GM18499 (cell line): ENCODE results near the gene SDCBP2.

ENCODE experiments used
- ATAC-seq: cut with Tn5 transposase; IDR thresholded peaks from one replicate; pipeline ENCODE4 v1.9.1; 2021; ENCODE audit warnings: moderate number of reproducible peaks; ENCODE audit not compliant: insufficient read depth, unreplicated experiment

SDCBP2 gene

GRCh38 chr20:1317545-1318255, 11.2 kb downstream of the SDCBP2 start:
- ATAC-seq: no peak

DNA sequence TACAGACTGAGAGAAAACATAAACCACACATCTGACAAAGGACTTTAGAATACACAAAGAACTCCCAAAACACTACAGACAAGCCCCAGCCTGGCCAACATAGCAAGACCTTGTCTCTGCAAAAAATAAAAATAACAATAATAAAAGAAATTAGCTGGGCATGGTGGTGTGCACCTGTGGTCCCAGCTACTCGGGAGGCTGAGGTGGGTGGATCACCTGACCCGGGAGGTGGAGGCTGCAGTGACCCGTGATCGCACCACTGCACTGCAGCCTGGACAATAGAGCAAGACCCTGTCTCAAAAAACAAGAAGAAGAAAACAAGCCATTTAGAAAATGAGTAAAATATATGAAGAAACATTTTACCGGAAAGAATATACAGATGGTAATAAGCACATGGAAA, 13.1 kb downstream of the SDCBP2 start:
- ATAC-seq: no peak

DNA sequence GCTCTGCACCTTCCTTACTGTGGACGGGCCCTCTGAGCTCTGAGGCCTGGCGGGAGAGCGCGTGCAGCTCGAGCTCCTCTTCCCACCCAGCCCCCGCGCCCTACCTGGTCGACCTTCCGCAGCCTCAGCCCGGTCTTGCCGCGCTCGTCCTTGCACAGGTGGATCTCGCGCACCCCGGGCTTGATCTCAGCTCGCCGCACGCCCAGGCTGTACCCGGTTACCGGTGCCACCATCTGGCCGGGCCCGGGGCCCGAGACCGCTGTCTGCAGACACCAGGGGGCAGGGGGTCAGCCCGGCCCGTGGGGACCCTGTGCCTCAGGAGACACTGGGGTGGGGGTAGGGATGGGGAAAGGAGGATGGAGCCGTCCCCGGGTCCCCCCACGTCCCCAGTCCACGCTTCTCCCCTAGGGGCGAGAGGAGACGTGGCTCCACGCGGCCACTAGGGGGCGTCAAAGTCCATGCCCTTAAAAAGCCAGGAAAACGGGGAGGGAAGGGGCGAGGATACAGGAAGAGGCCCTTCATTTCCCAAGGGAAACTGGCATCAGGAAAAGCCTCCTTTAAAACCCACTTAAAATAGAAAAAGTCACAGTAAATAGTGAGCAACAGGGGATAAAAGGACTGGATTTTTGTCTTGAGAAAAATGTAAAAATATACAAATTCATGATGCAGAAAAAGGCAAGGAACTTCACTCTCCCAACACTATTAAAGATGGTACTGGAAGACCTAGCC, 15.5 kb downstream of the SDCBP2 start:
- ATAC-seq: no peak

DNA sequence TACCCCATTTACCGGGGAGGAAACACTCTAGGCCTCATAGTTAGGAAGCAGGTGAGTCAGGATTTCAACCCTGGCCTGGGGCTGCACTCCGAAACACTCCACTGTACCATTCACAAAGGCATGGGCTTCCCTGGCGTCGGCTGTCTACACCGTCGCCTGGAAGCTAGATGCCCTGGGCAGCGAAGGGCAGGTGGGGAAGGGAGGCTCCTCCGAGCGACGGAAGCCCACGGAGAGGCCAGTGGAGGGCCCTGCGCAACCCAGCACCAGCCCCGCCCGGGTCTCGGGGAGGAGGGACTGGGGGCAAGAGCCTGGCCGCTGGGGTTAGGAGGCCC, 16.1 kb downstream of the SDCBP2 start:
- no peak for ATAC-seq

DNA sequence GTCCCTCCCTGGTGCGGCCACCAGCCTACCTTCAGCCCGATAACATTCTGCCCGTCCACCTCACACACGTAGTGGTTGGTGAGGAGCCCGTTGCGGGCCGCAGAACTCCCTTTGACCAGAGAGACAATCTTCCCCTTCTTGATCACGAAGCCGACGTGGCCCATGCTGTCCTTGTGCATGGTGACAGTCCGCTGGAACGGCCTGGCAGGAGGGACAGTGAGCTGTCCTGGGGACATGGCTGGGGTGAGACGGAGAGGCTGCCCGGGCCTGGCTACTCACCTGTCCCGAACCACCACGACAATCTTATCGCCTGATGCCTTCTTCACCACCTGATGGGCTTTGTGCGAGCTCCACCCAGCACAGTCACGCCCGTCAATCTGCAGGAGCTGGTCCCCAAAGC, 16.6 kb downstream of the SDCBP2 start:
- no peak for ATAC-seq

GRCh38 chr20:1310506-1311190, 18.3 kb downstream of the SDCBP2 start:
- ATAC-seq: no peak

GRCh38 chr20:1310071-1310470, 18.9 kb downstream of the SDCBP2 start:
- ATAC-seq: no peak

DNA sequence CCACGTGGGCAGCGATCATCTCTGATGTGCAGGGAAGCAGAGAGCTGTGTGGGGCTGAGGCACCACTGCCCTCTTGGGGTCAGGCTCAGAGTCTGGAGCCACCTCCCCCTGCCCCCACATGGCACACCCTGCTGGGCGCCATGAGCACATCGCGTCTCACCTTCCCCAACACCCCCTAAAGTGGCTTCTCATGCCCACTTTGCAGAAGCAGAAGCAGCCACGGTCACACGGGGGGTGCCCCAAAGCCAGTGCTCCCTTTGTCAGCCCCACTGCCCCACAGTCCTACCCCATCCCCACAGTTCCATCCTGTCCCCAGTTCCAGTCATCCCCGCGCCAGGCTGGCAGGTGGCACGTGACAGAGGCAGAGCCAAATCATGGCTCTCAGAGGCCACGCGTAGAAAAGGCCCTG, 19.5 kb downstream of the SDCBP2 start:
- ATAC-seq: no peak

GRCh38 chr20:1308702-1309095, 20.2 kb downstream of the SDCBP2 start:
- no peak for ATAC-seq

DNA sequence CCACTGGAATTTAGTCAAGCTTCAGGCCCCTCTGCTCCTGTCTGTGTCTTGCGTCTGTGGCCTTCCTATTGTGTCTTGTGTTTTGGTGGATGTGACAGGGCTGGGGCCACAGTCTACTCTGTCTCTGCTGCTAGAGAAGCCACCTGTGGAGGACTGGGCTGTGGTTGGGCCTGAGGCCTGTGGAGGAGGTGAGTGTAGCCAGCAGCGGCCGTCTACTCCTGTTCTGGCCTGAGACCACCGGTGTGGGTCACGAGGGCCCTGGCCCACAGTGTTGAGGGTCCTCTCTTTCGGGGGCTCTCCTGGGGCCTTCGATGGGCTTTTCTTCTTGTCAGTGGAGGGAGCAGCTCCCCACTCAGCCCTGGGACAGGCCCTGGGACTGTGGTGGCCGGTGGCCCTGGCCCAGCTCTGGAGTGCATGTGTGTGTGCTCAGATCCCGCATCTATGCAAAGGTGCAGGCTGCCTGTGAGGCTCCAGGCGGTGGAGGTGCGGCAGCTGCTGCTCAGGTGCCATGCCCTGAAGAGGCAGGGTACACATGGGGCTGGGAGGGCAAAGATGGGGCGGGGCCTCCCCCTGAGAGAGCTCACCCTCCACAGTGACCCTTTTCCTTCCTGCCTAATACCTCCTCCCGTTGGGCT, 20.8 kb downstream of the SDCBP2 start:
- ATAC-seq: no peak

DNA sequence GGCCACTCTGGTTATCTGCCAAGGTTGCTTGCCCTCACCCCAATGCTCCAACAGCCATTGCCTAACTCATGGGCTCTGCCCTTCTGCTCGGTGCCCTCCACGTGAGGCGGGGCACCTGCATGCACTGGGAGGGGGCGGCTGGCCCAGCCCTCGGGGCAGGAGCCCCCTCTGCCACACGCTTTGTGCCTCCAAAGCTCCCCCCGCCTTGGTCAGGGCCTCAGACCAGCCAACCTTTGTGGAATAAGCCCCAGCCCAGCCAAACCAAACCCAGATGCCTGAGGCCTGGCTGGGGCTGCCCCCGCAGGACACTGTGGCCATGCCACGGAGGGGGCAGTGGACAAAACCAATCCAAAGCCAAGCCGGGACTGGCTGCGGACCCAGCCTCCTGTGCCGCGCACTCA, 21.4 kb downstream of the SDCBP2 start:
- ATAC-seq: no peak

- no peak for ATAC-seq
Observed at GRCh38 chr20:1307171-1307570, 21.8 kb downstream of the SDCBP2 start.

- ATAC-seq: no peak
Observed at GRCh38 chr20:1306316-1307135, 22.4 kb downstream of the SDCBP2 start.

GRCh38 chr20:1305712-1306111, 23.2 kb downstream of the SDCBP2 start:
- no peak for ATAC-seq

GRCh38 chr20:1304710-1305515, 24.0 kb downstream of the SDCBP2 start:
- ATAC-seq: no peak

- ATAC-seq: no peak
Observed at GRCh38 chr20:1302685-1303541, 26.0 kb downstream of the SDCBP2 start.

DNA sequence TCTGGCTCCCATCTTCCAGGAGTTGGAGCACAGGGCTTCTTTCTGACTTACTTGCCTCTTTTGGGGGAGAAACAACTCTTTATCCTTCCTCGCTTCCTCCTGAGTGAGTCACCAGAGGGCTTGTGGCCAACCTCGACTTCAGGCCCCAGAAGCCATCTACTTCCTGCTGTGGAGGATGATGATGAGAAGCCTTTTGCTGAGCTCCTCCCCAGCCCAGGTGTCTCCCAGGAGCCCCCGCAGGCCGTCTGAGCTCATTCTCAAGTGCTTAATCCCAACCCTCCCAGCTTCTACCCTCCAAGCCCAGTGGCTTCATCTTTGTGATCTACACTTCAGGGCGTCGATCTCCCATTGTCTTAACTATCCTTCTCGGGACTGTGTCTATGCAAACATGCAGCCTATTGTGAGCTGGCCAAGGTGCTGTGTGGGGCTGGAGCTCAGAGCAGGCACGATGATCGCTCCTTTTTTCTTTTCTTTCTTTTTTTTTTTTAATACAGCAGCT, 27.9 kb downstream of the SDCBP2 start:
- no peak for ATAC-seq

DNA sequence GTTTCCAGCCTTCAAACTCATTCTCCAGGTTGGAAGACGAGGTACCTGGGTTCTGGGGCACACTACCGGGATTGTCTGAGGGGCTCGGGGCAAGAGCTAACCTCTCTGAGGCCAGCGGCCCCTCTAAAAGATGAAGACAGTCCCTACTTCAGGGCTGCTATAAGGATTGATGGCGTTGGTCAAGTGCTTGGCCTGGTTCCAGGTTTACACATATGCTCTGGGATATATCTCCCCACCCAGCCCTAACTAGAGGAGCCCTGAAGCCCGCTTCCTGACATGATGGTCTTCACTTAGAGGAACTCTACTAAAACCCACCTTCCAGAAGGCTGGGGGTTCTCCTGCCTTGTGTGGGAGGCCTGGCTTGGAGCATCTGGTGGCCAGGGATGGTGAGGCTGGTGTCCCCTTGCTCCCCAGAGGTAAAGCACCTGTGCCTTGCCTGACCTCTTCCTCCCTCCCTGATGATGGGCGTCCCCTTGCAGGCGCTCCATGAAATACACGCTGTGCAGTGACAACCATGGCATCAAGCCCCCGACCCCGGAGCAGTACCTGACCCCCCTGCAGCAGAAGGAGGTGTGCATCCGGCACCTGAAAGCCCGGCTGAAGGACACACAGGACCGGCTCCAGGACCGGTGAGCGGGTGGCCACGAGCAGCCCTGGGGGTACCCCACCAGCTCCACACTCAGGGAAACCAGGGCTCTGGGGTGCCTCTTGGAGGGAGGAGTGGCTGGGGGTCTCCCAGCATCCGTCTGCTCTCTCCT, 28.7 kb downstream of the SDCBP2 start:
- no peak for ATAC-seq
